GF-D8 (cell line): Measurements from ENCODE around the gene GLRA2.
"Not testable (repeated sequence)": the region's sequence is repeated elsewhere in the genome, so short reads cannot be mapped to it uniquely, and the experiment has no call there.

Experiments used
- DNase-seq: peaks from one replicate; lab custom pipeline; 2025; lab: John Stamatoyannopoulos, UW

Gene GLRA2

GRCh38 chrX:14591976-14592375 is 62.6 kb downstream of the GLRA2 start:
- DNase-seq, result no peak

GRCh38 chrX:14594521-14594920 is 65.2 kb downstream of the GLRA2 start:
- DNase-seq, result no peak

GRCh38 chrX:14598330-14598729 is 69.0 kb downstream of the GLRA2 start:
- DNase-seq, result no peak

GRCh38 chrX:14607446-14607985 is 78.2 kb downstream of the GLRA2 start:
- DNase-seq, result no peak

GRCh38 chrX:14612450-14612849 is 83.1 kb downstream of the GLRA2 start:
- not testable (repeated sequence) for DNase-seq

- DNase-seq, result no peak
Measured at GRCh38 chrX:14616301-14616700, 87.0 kb downstream of the GLRA2 start.

GRCh38 chrX:14616836-14617235 is 87.5 kb downstream of the GLRA2 start:
- no peak for DNase-seq

- no peak for DNase-seq
Measured at GRCh38 chrX:14618177-14618965, 89.0 kb downstream of the GLRA2 start.

- DNase-seq, result no peak
Measured at GRCh38 chrX:14630733-14631132, 101.4 kb downstream of the GLRA2 start.

GRCh38 chrX:14641681-14642655 is 112.6 kb downstream of the GLRA2 start:
- no peak for DNase-seq

GRCh38 chrX:14660970-14661369 is 131.6 kb downstream of the GLRA2 start:
- DNase-seq, result no peak

GRCh38 chrX:14670819-14671218 is 141.5 kb downstream of the GLRA2 start:
- DNase-seq, result no peak

- DNase-seq, result no peak
Measured at GRCh38 chrX:14672611-14673172, 143.4 kb downstream of the GLRA2 start.

GRCh38 chrX:14673236-14673635 is 143.9 kb downstream of the GLRA2 start:
- no peak for DNase-seq

GRCh38 chrX:14673764-14674163 is 144.4 kb downstream of the GLRA2 start:
- no peak for DNase-seq

GRCh38 chrX:14675500-14675899 is 146.2 kb downstream of the GLRA2 start:
- no peak for DNase-seq

- DNase-seq, result no peak
Measured at GRCh38 chrX:14676431-14676830, 147.1 kb downstream of the GLRA2 start.

GRCh38 chrX:14688331-14688730 is 159.0 kb downstream of the GLRA2 start:
- not testable (repeated sequence) for DNase-seq

- DNase-seq, result no peak
Measured at GRCh38 chrX:14690553-14690952, 161.2 kb downstream of the GLRA2 start.

GRCh38 chrX:14694611-14695010 is 165.3 kb downstream of the GLRA2 start:
- DNase-seq, result no peak

GRCh38 chrX:14697451-14697850 is 168.1 kb downstream of the GLRA2 start:
- no peak for DNase-seq

GRCh38 chrX:14698790-14699189 is 169.5 kb downstream of the GLRA2 start:
- no peak for DNase-seq
